MM.1S (cell line): ENCODE data around the gene WDFY2.
"Not testable (repeated sequence)": the region's sequence is repeated elsewhere in the genome, so short reads cannot be mapped to it uniquely, and the experiment has no call there.

Source experiments
- CTCF ChIP-seq: fragments of 300-600 bp; sonication (generic); IDR thresholded peaks from 2 replicates; pipeline ENCODE4 v1.5.1; 2016; ENCODE audit warnings: antibody characterized with exemption, low read length, mixed read lengths
- EZH2 ChIP-seq: fragments of 300-600 bp; sonication (generic); optimal IDR thresholded peaks from 2 replicates; pipeline ENCODE3; 2017; ENCODE audit warnings: low read depth, mild to moderate bottlenecking, antibody characterized with exemption, low read length, mixed read lengths
- EZH2phosphoT487 ChIP-seq: fragments of 300-600 bp; sonication (generic); IDR thresholded peaks from 2 replicates; pipeline ENCODE4 v1.6.1; 2018; ENCODE audit warnings: antibody characterized with exemption, low read length

- TF ChIP-seq CTCF, EZH2, EZH2phosphoT487: not testable (repeated sequence)
These were observed 38.8 kb upstream of the WDFY2 start for GRCh38 chr13:51545446-51545845.
